Measurements from ENCODE around the gene HEG1.

- TF ChIP-seq, protein P1, sequence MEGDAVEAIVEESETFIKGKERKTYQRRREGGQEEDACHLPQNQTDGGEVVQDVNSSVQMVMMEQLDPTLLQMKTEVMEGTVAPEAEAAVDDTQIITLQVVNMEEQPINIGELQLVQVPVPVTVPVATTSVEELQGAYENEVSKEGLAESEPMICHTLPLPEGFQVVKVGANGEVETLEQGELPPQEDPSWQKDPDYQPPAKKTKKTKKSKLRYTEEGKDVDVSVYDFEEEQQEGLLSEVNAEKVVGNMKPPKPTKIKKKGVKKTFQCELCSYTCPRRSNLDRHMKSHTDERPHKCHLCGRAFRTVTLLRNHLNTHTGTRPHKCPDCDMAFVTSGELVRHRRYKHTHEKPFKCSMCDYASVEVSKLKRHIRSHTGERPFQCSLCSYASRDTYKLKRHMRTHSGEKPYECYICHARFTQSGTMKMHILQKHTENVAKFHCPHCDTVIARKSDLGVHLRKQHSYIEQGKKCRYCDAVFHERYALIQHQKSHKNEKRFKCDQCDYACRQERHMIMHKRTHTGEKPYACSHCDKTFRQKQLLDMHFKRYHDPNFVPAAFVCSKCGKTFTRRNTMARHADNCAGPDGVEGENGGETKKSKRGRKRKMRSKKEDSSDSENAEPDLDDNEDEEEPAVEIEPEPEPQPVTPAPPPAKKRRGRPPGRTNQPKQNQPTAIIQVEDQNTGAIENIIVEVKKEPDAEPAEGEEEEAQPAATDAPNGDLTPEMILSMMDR (conservative IDR thresholded peaks at IDR 0.05): no peak
- TF ChIP-seq ZFX (IDR thresholded peaks at IDR 0.05): no peak
These were observed 86.6 kb downstream of the HEG1 start for GRCh38 chr3:124969190-124969589.

Data from C4-2B (cell line).